ENCODE data around the gene CNOT4. TPM values are rescaled to one million over a fixed set of nuclear protein-coding genes. Genes with fewer than 3 reads are reported as not detected.

Gene CNOT4
- total and polyA plus RNA-seq, 2 of the 4 experiments (the other 2 are of a cell fraction), result 7.0 to 8.1 TPM

DNA sequence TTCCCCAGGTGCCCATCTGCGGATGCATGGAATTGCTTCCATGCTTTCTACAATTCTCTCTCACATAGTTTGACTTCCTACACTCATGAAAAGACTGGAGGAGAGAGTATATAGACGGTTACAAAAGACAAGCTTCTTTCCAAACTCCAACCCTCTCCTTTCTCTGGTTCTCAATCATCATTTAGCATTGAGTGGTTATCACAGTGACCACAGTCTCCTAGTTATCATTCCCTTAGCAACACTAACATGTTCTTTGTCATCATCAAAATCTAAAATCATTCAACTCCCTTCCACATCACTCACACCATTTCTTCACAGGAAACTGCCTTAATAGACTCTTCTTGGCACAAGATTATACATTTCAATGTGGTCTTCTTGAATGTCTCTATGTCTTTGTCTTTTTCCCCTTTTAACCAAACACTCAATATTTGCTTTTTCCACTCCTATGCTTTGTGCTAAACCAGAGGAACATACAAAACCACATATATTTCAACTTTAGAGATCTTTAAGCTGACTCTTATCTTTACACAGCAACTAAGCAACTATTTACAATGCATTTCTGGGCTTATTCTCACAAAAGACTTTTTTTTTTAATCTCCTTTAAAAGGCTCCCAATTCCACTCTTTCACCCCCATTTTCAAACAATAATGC lies 126.3 kb downstream of the CNOT4 start:
- Histone ChIP-seq H3K4me3 (ENCODE audit: insufficient read depth, low read depth, low read length) (no peak overlapping the region), H3K9me3 (ENCODE audit: control insufficient read depth, insufficient read depth, low read length) (no peaks in the 10 kb centered on the region), H4K8ac (ENCODE audit: low read depth in 2 of 2, low read length in 2 of 2) (no peak overlapping the region), H3K14ac (replicated peaks; ENCODE audit: low read depth, low read length) (no peak overlapping the region), H3K27me3 (ENCODE audit: control insufficient read depth, insufficient read depth, low read length) (no peaks in the 10 kb centered on the region), H2AFZ (replicated peaks; ENCODE audit: low read length, poor library complexity) (no peak overlapping the region), H3K9me1 (ENCODE audit: insufficient read depth, low read length) (peaks cover 6% of the 10 kb centered on the region; the same call in 1 of the 2 replicates), H2BK5ac (ENCODE audit: low read depth, low read length, poor library complexity, severe bottlenecking) (no peak overlapping the region), H2AK5ac (ENCODE audit: low read depth, low read length) (no peak overlapping the region), H2BK20ac (ENCODE audit: low read depth, low read length) (no peak overlapping the region), H3K79me1 (ENCODE audit: low read depth in 1 of 2, low read length in 2 of 2) (peaks cover 8 to 17% of the 10 kb centered on the region in 2 experiments; a peak in 3 of 4 replicates), H3K4me1 (ENCODE audit: control insufficient read depth, insufficient read depth, low read length) (peaks cover 4% of the 10 kb centered on the region; the same call in 1 of the 2 replicates), H3K18ac (ENCODE audit: low read depth, low read length) (no peak overlapping the region), H3K4ac (ENCODE audit: low read depth, low read length) (no peak overlapping the region), H4K20me1 (ENCODE audit: insufficient read depth, low read length) (no peaks in the 10 kb centered on the region), H2BK120ac (ENCODE audit: low read depth, low read length) (no peak overlapping the region), H3K23ac (ENCODE audit: low read depth, low read length) (no peak overlapping the region), H3K9ac (ENCODE audit: low read depth, low read length) (no peak overlapping the region), H2AK9ac (replicated peaks; ENCODE audit: low read depth, low read length, poor library complexity) (no peak overlapping the region), H3K56ac (ENCODE audit: extremely low read depth, insufficient read depth, low read length) (no peak overlapping the region), H4K91ac (ENCODE audit: insufficient read depth, low read depth, low read length) (no peak overlapping the region), H2BK15ac (ENCODE audit: low read depth, low read length) (no peak overlapping the region), H3K27ac (ENCODE audit: insufficient read depth, low read length) (no peak overlapping the region), H3K4me2 (ENCODE audit: low read depth, low read length) (no peak overlapping the region), H4K5ac (ENCODE audit: low read depth, low read length) (no peak overlapping the region), H3K36me3 (ENCODE audit: control insufficient read depth, insufficient read depth, low read length) (peaks cover 3% of the 10 kb centered on the region; the same call in 1 of the 2 replicates)
- dilution Hi-C loops (cut with HindIII; ENCODE audit: low sequenced_read_pairs, unreplicated experiment), result no loop called here
- in situ Hi-C loops (cut with MboI; ENCODE audit: low sequenced_read_pairs), result no loop called here
- no TSS peak for BruUV-seq (replicated peaks)
- no peak for TF ChIP-seq NFE2L2 (IDR thresholded peaks at IDR 0.05; ENCODE audit: low read depth, low read length)
- TF ChIP-seq, protein P1, sequence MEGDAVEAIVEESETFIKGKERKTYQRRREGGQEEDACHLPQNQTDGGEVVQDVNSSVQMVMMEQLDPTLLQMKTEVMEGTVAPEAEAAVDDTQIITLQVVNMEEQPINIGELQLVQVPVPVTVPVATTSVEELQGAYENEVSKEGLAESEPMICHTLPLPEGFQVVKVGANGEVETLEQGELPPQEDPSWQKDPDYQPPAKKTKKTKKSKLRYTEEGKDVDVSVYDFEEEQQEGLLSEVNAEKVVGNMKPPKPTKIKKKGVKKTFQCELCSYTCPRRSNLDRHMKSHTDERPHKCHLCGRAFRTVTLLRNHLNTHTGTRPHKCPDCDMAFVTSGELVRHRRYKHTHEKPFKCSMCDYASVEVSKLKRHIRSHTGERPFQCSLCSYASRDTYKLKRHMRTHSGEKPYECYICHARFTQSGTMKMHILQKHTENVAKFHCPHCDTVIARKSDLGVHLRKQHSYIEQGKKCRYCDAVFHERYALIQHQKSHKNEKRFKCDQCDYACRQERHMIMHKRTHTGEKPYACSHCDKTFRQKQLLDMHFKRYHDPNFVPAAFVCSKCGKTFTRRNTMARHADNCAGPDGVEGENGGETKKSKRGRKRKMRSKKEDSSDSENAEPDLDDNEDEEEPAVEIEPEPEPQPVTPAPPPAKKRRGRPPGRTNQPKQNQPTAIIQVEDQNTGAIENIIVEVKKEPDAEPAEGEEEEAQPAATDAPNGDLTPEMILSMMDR (conservative IDR thresholded peaks at IDR 0.05; ENCODE audit: low read depth, low read length), result no peak
- no peak for TF ChIP-seq CEBPB (IDR thresholded peaks at IDR 0.05; ENCODE audit: low read depth, low read length)
- TF ChIP-seq RFX5 (IDR thresholded peaks at IDR 0.05; ENCODE audit: low read depth, low read length), result no peak
- TF ChIP-seq SMC3 (IDR thresholded peaks at IDR 0.05; ENCODE audit: low read depth, low read length), result no peak
- TF ChIP-seq RAD21 (IDR thresholded peaks at IDR 0.05; ENCODE audit: low read length), result no peak
- TF ChIP-seq, protein P2, sequence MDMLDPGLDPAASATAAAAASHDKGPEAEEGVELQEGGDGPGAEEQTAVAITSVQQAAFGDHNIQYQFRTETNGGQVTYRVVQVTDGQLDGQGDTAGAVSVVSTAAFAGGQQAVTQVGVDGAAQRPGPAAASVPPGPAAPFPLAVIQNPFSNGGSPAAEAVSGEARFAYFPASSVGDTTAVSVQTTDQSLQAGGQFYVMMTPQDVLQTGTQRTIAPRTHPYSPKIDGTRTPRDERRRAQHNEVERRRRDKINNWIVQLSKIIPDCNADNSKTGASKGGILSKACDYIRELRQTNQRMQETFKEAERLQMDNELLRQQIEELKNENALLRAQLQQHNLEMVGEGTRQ (IDR thresholded peaks at IDR 0.05; ENCODE audit: low read depth, low read length), result no peak
- POLR2A ChIA-PET (ENCODE audit: unreplicated experiment), result no interaction called here
- ATAC-seq (ENCODE audit: low read depth), result no peak
- CTCF ChIA-PET, result no interaction called here
- intact Hi-C loops (cut with micrococcal nuclease), result no loop called here
- no peak for DNase-seq
- no CpG with 5 or more reads among the region's 2 CpGs for WGBS, 2 experiments (ENCODE audit: extremely low coverage in 2 of 2, insufficient read length in 1 of 2)

Measured in IMR-90 (cell line).